ENCODE data around the gene SLC9A6. TPM values are rescaled to one million over a fixed set of nuclear protein-coding genes. Genes with fewer than 3 reads are reported as not detected.
"Not testable (repeated sequence)": the region's sequence is repeated elsewhere in the genome, so short reads cannot be mapped to it uniquely, and the experiment has no call there.

SLC9A6 gene
- total RNA-seq, 1 experiment from 2014 or later: 21.7 TPM

DNA sequence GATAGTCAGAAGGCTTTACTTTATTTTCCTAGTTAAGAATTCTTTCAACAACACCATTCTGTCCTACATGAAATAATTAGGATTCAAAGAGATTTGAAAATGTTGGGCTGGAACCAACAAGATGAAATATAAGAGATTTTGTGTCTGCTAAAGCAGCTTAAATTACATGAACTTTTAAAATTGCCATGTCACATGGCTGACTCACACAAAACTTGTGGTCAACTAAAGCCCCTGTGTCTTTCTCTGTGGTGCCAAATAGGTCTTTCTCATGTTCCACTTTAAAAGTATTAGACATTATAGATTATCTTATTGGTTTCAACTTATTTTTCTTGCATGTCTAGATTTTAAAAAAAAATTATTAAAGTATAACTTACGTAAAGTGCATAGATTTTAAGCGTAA, 101.3 kb downstream of the SLC9A6 start:
- BruUV-seq (replicated peaks): no TSS peak
- Mint-ChIP-seq H3K9me3 (ENCODE audit: low read depth, unreplicated experiment) (no peaks in the 10 kb centered on the region), H3K27ac (ENCODE audit: unreplicated experiment) (no peak overlapping the region), H3K4me1 (ENCODE audit: low read depth, unreplicated experiment) (no peaks in the 10 kb centered on the region), H3K36me3 (ENCODE audit: insufficient read depth, unreplicated experiment) (no peaks in the 10 kb centered on the region), H3K4me3 (ENCODE audit: low read depth, unreplicated experiment) (no peak overlapping the region), H3K27me3 (ENCODE audit: unreplicated experiment) (peaks cover 18% of the 10 kb centered on the region)
- TF ChIP-seq, protein P1, sequence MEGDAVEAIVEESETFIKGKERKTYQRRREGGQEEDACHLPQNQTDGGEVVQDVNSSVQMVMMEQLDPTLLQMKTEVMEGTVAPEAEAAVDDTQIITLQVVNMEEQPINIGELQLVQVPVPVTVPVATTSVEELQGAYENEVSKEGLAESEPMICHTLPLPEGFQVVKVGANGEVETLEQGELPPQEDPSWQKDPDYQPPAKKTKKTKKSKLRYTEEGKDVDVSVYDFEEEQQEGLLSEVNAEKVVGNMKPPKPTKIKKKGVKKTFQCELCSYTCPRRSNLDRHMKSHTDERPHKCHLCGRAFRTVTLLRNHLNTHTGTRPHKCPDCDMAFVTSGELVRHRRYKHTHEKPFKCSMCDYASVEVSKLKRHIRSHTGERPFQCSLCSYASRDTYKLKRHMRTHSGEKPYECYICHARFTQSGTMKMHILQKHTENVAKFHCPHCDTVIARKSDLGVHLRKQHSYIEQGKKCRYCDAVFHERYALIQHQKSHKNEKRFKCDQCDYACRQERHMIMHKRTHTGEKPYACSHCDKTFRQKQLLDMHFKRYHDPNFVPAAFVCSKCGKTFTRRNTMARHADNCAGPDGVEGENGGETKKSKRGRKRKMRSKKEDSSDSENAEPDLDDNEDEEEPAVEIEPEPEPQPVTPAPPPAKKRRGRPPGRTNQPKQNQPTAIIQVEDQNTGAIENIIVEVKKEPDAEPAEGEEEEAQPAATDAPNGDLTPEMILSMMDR (IDR thresholded peaks at IDR 0.05; ENCODE audit: unreplicated experiment): no peak
- no peak for DNase-seq
- CTCF ChIA-PET: no interaction called here
- intact Hi-C loops (cut with micrococcal nuclease; ENCODE audit: unreplicated experiment): no loop called here

DNA sequence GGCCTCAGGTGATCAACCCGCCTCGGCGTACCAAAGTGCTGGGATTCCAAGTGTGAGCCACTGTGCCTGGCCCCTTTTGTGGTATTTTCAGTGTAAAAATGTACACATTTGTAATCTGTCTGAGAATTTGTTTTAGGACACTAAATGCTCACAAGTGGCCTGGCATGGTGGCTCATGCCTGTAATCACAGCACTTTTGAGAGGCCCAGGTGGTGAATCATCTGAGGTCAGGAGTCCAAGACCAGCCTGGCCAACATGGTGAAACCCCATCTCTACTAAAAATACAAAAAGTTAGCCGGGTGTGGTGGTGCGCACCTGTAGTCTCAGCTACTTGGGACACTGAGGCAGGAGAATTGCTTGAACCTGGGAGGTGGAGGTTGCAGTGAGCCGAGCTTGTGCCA, 106.7 kb downstream of the SLC9A6 start:
- H3K36me3 Mint-ChIP-seq (ENCODE audit: insufficient read depth, unreplicated experiment); H3K27me3 Mint-ChIP-seq (ENCODE audit: unreplicated experiment); H3K4me3 Mint-ChIP-seq (ENCODE audit: low read depth, unreplicated experiment); H3K27ac Mint-ChIP-seq (ENCODE audit: unreplicated experiment); CTCF ChIA-PET; H3K4me1 Mint-ChIP-seq (ENCODE audit: low read depth, unreplicated experiment); H3K9me3 Mint-ChIP-seq (ENCODE audit: low read depth, unreplicated experiment); intact Hi-C loops (cut with micrococcal nuclease; ENCODE audit: unreplicated experiment); DNase-seq; BruUV-seq (replicated peaks): not testable (repeated sequence)

DNA sequence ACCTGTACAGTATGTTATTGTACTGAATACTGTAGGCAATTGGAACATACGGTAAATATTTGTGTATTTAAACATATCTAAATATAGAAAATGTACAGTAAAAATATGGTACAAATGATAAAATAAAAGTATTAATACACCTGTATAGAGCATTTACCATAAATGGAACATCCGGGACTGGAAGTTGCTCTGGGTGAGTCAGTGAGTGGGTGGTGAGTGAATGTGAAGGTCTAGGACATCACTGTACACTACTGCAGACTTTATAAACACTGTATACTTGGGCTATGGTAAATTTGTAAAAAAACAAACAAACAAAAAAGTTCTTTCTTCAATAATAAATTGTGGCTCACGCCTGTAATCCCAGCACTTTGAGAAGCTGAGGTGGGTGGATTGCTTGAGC, 109.7 kb downstream of the SLC9A6 start:
- no peak for DNase-seq
- no TSS peak for BruUV-seq (replicated peaks)
- intact Hi-C loops (cut with micrococcal nuclease; ENCODE audit: unreplicated experiment): no loop called here

More for the DNA sequence above, 109.7 kb downstream of the SLC9A6 start:
- no peaks in the 10 kb centered on the region for H3K36me3 Mint-ChIP-seq (ENCODE audit: insufficient read depth, unreplicated experiment)
- CTCF ChIA-PET: no interaction called here
- TF ChIP-seq, protein P1 (IDR thresholded peaks at IDR 0.05; ENCODE audit: unreplicated experiment): no peak
- no peaks in the 10 kb centered on the region for H3K27me3 Mint-ChIP-seq (ENCODE audit: unreplicated experiment)
- no peaks in the 10 kb centered on the region for H3K4me1 Mint-ChIP-seq (ENCODE audit: low read depth, unreplicated experiment)
- peaks cover 3% of the 10 kb centered on the region for H3K9me3 Mint-ChIP-seq (ENCODE audit: low read depth, unreplicated experiment)
- no peak overlapping the region for H3K4me3 Mint-ChIP-seq (ENCODE audit: low read depth, unreplicated experiment)
- no peak overlapping the region for H3K27ac Mint-ChIP-seq (ENCODE audit: unreplicated experiment)

Other genes with a start within 250 kb of the SLC9A6 start
- not detected in 2 replicates for gene CT45A3, start 217.2 kb upstream of the SLC9A6 start, total RNA-seq (2022)
- not detected in 2 replicates for gene CT45A5, start 199.9 kb upstream of the SLC9A6 start, total RNA-seq (2022)
- not detected in 2 replicates for gene CT45A6, start 182.6 kb upstream of the SLC9A6 start, total RNA-seq (2022)
- gene CT45A2, start 165.4 kb upstream of the SLC9A6 start, total RNA-seq (2022): not detected in 2 replicates
- gene CT45A7, start 148.2 kb upstream of the SLC9A6 start, total RNA-seq (2022): not detected in 2 replicates
- not detected in 2 replicates for gene CT45A8, start 130.9 kb upstream of the SLC9A6 start, total RNA-seq (2022)
- gene CT45A9, start 113.6 kb upstream of the SLC9A6 start, total RNA-seq (2022): not detected in 2 replicates
- gene CT45A10, start 92.0 kb upstream of the SLC9A6 start, total RNA-seq (2022): not detected in 2 replicates
- not detected in 2 replicates for gene SAGE1, start 91.7 kb upstream of the SLC9A6 start, total RNA-seq (2022)
- gene MMGT1, start 11.4 kb upstream of the SLC9A6 start, total RNA-seq (2022): 33.0 and 37.1 TPM in 2 replicates
- 0.54 and 0.73 TPM in 2 replicates for gene FHL1, start 162.1 kb downstream of the SLC9A6 start, total RNA-seq (2022)